Measurements from ENCODE around the gene ZNF770. TPM values are rescaled to one million over a fixed set of nuclear protein-coding genes. Genes with fewer than 3 reads are reported as not detected.
A peak's percentile ranks its signal among the peaks of the same experiment; 100 is the strongest.

The ZNF770 gene
- total RNA-seq, 1 donor from 2014 or later = 34.7 TPM

DNA sequence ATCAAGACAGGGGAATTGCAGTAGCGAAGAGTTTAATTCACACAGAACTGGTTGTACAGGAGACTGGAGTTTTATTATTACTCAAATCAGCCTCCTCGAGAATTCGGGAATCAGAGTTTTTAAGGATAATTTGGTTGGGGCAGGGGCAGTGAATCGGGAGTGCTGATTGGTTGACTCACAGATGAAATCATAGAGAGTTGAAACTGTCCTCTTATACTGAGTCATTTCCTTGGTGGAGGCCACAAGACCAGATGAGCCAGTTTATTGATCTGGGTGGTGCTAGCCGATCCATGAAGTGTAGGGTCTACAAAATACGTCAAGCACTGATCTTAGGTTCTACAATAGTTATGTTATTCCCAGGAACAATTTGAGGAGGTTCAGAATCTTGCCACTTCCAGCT is 5.3 kb upstream of the ZNF770 start:
- no peak overlapping the region for H3K4me3 Mint-ChIP-seq (ENCODE audit: unreplicated experiment)
- H3K27me3 Mint-ChIP-seq (ENCODE audit: unreplicated experiment) = peaks cover 2% of the 10 kb centered on the region
- TF ChIP-seq, protein P1, sequence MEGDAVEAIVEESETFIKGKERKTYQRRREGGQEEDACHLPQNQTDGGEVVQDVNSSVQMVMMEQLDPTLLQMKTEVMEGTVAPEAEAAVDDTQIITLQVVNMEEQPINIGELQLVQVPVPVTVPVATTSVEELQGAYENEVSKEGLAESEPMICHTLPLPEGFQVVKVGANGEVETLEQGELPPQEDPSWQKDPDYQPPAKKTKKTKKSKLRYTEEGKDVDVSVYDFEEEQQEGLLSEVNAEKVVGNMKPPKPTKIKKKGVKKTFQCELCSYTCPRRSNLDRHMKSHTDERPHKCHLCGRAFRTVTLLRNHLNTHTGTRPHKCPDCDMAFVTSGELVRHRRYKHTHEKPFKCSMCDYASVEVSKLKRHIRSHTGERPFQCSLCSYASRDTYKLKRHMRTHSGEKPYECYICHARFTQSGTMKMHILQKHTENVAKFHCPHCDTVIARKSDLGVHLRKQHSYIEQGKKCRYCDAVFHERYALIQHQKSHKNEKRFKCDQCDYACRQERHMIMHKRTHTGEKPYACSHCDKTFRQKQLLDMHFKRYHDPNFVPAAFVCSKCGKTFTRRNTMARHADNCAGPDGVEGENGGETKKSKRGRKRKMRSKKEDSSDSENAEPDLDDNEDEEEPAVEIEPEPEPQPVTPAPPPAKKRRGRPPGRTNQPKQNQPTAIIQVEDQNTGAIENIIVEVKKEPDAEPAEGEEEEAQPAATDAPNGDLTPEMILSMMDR (IDR thresholded peaks at IDR 0.05) = no peak
- H3K4me1 Mint-ChIP-seq (ENCODE audit: unreplicated experiment) = peaks cover 1% of the 10 kb centered on the region
- H3K36me3 Mint-ChIP-seq (ENCODE audit: unreplicated experiment) = no peaks in the 10 kb centered on the region
- H3K27ac Mint-ChIP-seq (ENCODE audit: unreplicated experiment) = no peak overlapping the region
- H3K9me3 Mint-ChIP-seq (ENCODE audit: unreplicated experiment) = no peaks in the 10 kb centered on the region
- DNase-seq (ENCODE audit: extremely low spot score, unreplicated experiment) = no peak

DNA sequence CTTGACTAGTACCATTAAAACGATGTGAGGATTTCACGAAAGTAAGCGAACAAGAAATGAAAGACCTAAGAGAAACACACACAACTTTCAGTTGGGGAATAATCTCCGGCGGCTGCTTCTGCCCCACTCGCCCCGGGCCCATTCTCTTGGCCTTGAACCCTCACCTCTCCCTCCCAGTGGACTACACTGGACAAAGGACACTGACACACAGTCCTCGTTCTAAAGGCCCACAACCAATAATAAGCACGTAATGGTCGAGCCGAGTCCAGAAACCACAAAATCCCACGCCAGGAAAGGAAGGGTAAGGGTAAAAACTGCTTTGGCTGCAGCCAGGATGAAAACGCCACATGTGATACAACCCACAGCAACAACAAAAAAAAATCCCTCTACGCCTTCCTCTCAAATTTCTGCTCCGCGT is 469 bp downstream of the ZNF770 start:
- Mint-ChIP-seq H3K4me3 (ENCODE audit: unreplicated experiment) (peak overlapping the region; percentile 96), H3K36me3 (ENCODE audit: unreplicated experiment) (peaks cover 6% of the 10 kb centered on the region), H3K27me3 (ENCODE audit: unreplicated experiment) (no peaks in the 10 kb centered on the region), H3K27ac (ENCODE audit: unreplicated experiment) (peak overlapping the region; percentile 100), H3K4me1 (ENCODE audit: unreplicated experiment) (peaks cover 24% of the 10 kb centered on the region), H3K9me3 (ENCODE audit: unreplicated experiment) (no peaks in the 10 kb centered on the region)
- no peak for DNase-seq (ENCODE audit: extremely low spot score, unreplicated experiment)
- TF ChIP-seq, protein P1 (IDR thresholded peaks at IDR 0.05) = no peak

DNA sequence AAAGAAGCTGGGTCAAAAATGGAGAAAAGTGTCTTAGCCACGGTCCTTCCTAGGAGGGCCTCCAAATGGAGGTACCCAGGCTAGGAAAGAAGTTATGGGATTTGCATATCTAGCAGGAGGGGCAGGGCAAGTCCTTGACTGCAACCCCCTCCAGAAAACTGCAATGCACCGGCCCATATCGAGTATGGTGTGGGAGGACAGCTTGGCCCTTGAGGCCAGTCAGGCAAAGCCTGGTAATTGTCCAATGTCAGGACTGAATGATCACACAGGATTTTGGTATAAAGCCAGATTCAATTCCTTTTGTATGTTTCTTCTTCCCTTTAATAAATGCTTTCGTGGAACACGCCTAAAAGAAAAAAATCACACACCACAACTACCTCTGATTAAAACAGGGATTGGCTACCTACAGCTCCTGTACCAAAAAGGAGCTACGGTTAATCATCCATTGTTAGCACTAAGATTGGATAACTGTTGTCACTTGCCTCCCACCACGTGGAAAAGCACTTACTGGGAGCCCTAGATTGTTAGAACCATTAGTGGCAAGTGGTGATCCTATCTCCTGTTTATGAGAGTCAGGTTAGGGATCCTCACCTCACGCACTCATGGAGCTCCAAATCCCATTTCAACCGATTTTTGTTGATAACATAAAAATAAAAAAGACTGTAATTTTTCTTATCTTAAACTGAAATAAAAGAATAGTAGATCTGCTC is 1.2 kb downstream of the ZNF770 start:
- TF ChIP-seq, protein P1 (IDR thresholded peaks at IDR 0.05) = no peak
- H3K4me1 Mint-ChIP-seq (ENCODE audit: unreplicated experiment) = peaks cover 24% of the 10 kb centered on the region
- H3K4me3 Mint-ChIP-seq (ENCODE audit: unreplicated experiment) = peak overlapping the region; percentile 96
- no peaks in the 10 kb centered on the region for H3K9me3 Mint-ChIP-seq (ENCODE audit: unreplicated experiment)
- no peaks in the 10 kb centered on the region for H3K27me3 Mint-ChIP-seq (ENCODE audit: unreplicated experiment)
- no peak for DNase-seq (ENCODE audit: extremely low spot score, unreplicated experiment)
- peaks cover 12% of the 10 kb centered on the region for H3K36me3 Mint-ChIP-seq (ENCODE audit: unreplicated experiment)
- H3K27ac Mint-ChIP-seq (ENCODE audit: unreplicated experiment) = peak overlapping the region; percentile 100

- H3K4me3 Mint-ChIP-seq (ENCODE audit: unreplicated experiment) = peak overlapping the region; percentile 96
- no peak for DNase-seq (ENCODE audit: extremely low spot score, unreplicated experiment)
- H3K4me1 Mint-ChIP-seq (ENCODE audit: unreplicated experiment) = peaks cover 24% of the 10 kb centered on the region
- H3K9me3 Mint-ChIP-seq (ENCODE audit: unreplicated experiment) = no peaks in the 10 kb centered on the region
- peaks cover 18% of the 10 kb centered on the region for H3K36me3 Mint-ChIP-seq (ENCODE audit: unreplicated experiment)
- TF ChIP-seq, protein P1 (IDR thresholded peaks at IDR 0.05) = no peak
- H3K27me3 Mint-ChIP-seq (ENCODE audit: unreplicated experiment) = no peaks in the 10 kb centered on the region
- H3K27ac Mint-ChIP-seq (ENCODE audit: unreplicated experiment) = no peak overlapping the region
Measured at GRCh38 chr15:34986326-34986725, 1.8 kb downstream of the ZNF770 start.

DNA sequence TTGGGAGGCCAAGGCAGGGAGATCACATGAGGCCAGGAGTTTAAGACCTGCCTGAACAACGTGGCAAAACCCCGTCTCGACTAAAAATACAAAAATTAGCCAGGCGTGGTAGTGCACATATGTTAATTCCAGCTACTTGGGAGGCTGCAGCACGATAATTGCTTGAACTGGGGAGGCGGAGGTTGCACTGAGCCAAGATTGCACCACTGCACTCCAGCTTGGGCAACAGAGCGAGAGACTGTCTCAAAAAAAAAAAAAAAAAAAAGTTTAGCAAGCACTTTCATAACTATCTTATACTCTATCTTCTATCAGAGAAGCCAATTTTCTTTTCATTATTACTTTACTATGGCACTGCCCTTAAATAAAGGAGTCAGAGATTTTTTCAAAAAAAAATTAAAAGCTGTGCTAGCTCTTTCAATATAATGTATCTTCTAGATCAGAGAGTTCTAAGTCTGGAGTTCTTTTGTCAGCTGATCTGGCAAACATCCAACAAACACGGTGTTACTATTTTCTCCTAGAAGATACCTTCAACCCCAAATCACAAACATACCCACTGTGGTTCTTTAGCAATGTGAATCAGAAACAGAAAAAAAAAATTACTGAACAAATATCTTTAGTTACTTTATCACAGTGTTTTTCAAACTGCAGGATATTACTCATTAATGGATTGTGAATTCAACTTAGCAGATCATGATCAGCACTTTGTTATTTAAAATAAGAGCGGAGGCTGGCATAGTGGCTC is 3.0 kb downstream of the ZNF770 start:
- Mint-ChIP-seq H3K27me3 (ENCODE audit: unreplicated experiment) (no peaks in the 10 kb centered on the region), H3K4me3 (ENCODE audit: unreplicated experiment) (no peak overlapping the region), H3K36me3 (ENCODE audit: unreplicated experiment) (peaks cover 22% of the 10 kb centered on the region), H3K4me1 (ENCODE audit: unreplicated experiment) (peaks cover 24% of the 10 kb centered on the region), H3K27ac (ENCODE audit: unreplicated experiment) (peak overlapping the region; percentile 35), H3K9me3 (ENCODE audit: unreplicated experiment) (no peaks in the 10 kb centered on the region)
- DNase-seq (ENCODE audit: extremely low spot score, unreplicated experiment) = no peak
- TF ChIP-seq, protein P1 (IDR thresholded peaks at IDR 0.05) = no peak

Data from osteocyte (in vitro differentiated cells).